Breast epithelium (tissue), 4 donors: Measurements from ENCODE around the gene DDX56. TPM values are rescaled to one million over a fixed set of nuclear protein-coding genes. Genes with fewer than 3 reads are reported as not detected.

Experiments
- DNase-seq, 2 donors: peaks; one replicate each; pipeline ENCODE4 v3.0.0-alpha.2; 2019; ENCODE audit warnings: low spot score in 2 of 2
- H3K27ac ChIP-seq, 2 donors: fragments of 200-600 bp; sonication (generic) in 1 of 2; one replicate each; pipeline ENCODE4 v1.5.1; 2016 to 2019; ENCODE audit warnings: mild to moderate bottlenecking in 1 of 2
- H3K27me3 ChIP-seq, 2 donors: fragments of 200-600 bp; sonication (generic) in 1 of 2; one replicate each; pipeline versions ENCODE4 v1.5.1 to v1.6.0; 2017 to 2019; ENCODE audit warnings: control low read depth in 1 of 2, mild to moderate bottlenecking in 1 of 2
- H3K36me3 ChIP-seq: fragments of 200-600 bp; one replicate; pipeline ENCODE4 v1.5.1; 2019
- H3K4me1 ChIP-seq, 2 donors: fragments of 200-600 bp; sonication (generic); one replicate each; pipeline ENCODE4 v1.5.1; 2016 to 2019; ENCODE audit warnings: control low read depth in 1 of 2
- H3K4me3 ChIP-seq, 3 donors: fragments of 200-600 bp; sonication (generic); 1 replicate in 2 of 3; 2 replicates in 1 of 3; pipeline ENCODE4 v1.5.1; 2016 to 2019; ENCODE audit warnings: mild to moderate bottlenecking in 3 of 3, moderate library complexity in 2 of 3
- H3K9me3 ChIP-seq, 2 donors: fragments of 200-600 bp; sonication (generic) in 1 of 2; one replicate each; pipeline ENCODE4 v1.5.1; 2016 to 2019; ENCODE audit warnings: control low read depth in 1 of 2
- CTCF ChIP-seq, 3 donors: fragments of 450-650 bp; IDR thresholded peaks; one replicate each; pipeline ENCODE4 v1.5.1; 2016 to 2017; ENCODE audit warnings: antibody characterized with exemption in 3 of 3, mild to moderate bottlenecking in 3 of 3, moderate library complexity in 3 of 3
- POLR2A ChIP-seq: fragments of 450-650 bp; IDR thresholded peaks from one replicate; pipeline ENCODE4 v1.6.1; 2016; ENCODE audit warnings: antibody characterized with exemption, mild to moderate bottlenecking, moderate library complexity
- POLR2AphosphoS5 ChIP-seq, 3 donors: sonication (generic); formaldehyde crosslinking; IDR thresholded peaks; one replicate each; pipeline ENCODE4 v1.6.1; 2017; ENCODE audit warnings: antibody characterized with exemption in 3 of 3
- intact Hi-C: fragments of 100-400 bp; cut with DNase I; formaldehyde crosslinking; loops from one replicate; pipeline ENCODE4 v1.15.1; 2023; ENCODE audit warnings: low total_unique reads
- total RNA-seq, 3 donors: library from RNA; depleted of rRNA; stranded (reverse); fragments of >200 nt; gene quantifications; one replicate each; pipeline ENCODE4 v1.1.0, GENCODE V29; 2016

Gene DDX56
- total RNA-seq, 3 donors from 2014 or later = 48.6 to 61.9 (median 61.8) TPM

- Histone ChIP-seq H3K4me3 (no peak overlapping the region), H3K36me3 (no peaks in the 10 kb centered on the region), H3K4me1 (no peaks in the 10 kb centered on the region), H3K27ac (peak overlapping the region in 1 of 2 donors; percentile 45), H3K9me3 (no peaks in the 10 kb centered on the region), H3K27me3 (no peaks in the 10 kb centered on the region)
- TF ChIP-seq CTCF (IDR thresholded peaks at IDR 0.05) = no peak
- TF ChIP-seq POLR2AphosphoS5 (IDR thresholded peaks at IDR 0.05) = no peak
- TF ChIP-seq POLR2A = no peak
- no peak for DNase-seq
- intact Hi-C loops = no loop called here
Observed at GRCh38 chr7:44618753-44619152, 45.0 kb upstream of the DDX56 start.

- Histone ChIP-seq H3K4me1 (no peaks in the 10 kb centered on the region), H3K36me3 (no peaks in the 10 kb centered on the region), H3K27ac (peak overlapping the region in 1 of 2 donors; percentile 45), H3K4me3 (no peak overlapping the region), H3K27me3 (no peaks in the 10 kb centered on the region), H3K9me3 (no peaks in the 10 kb centered on the region)
- TF ChIP-seq POLR2A = no peak
- TF ChIP-seq CTCF (IDR thresholded peaks at IDR 0.05) = no peak
- no peak for TF ChIP-seq POLR2AphosphoS5 (IDR thresholded peaks at IDR 0.05)
- DNase-seq = no peak
- intact Hi-C loops = no loop called here
Observed at GRCh38 chr7:44618045-44618444, 44.3 kb upstream of the DDX56 start.

- DNase-seq = no peak
- H3K27ac ChIP-seq = no peak overlapping the region
Observed at GRCh38 chr7:44617225-44617890, 43.6 kb upstream of the DDX56 start.

GRCh38 chr7:44616545-44616944 is 42.8 kb upstream of the DDX56 start:
- Histone ChIP-seq H3K9me3 (no peaks in the 10 kb centered on the region), H3K36me3 (no peaks in the 10 kb centered on the region), H3K27me3 (no peaks in the 10 kb centered on the region), H3K27ac (no peak overlapping the region), H3K4me3 (no peak overlapping the region), H3K4me1 (no peaks in the 10 kb centered on the region)
- DNase-seq = no peak
- intact Hi-C loops = no loop called here
- no peak for TF ChIP-seq CTCF (IDR thresholded peaks at IDR 0.05)
- no peak for TF ChIP-seq POLR2AphosphoS5 (IDR thresholded peaks at IDR 0.05)
- TF ChIP-seq POLR2A = no peak

More at GRCh38 chr7:44617225-44617890, 43.6 kb upstream of the DDX56 start:
- H3K36me3 ChIP-seq = no peaks in the 10 kb centered on the region
- intact Hi-C loops = no loop called here
- no peaks in the 10 kb centered on the region for H3K9me3 ChIP-seq
- TF ChIP-seq POLR2A (no peak), CTCF (IDR thresholded peaks at IDR 0.05) (no peak), POLR2AphosphoS5 (IDR thresholded peaks at IDR 0.05) (no peak)
- H3K4me1 ChIP-seq = no peaks in the 10 kb centered on the region
- no peak overlapping the region for H3K4me3 ChIP-seq
- H3K27me3 ChIP-seq = no peaks in the 10 kb centered on the region

- H3K27me3 ChIP-seq = no peaks in the 10 kb centered on the region
- intact Hi-C loops = no loop called here
- H3K4me3 ChIP-seq = no peak overlapping the region
- H3K9me3 ChIP-seq = no peaks in the 10 kb centered on the region
- no peak for TF ChIP-seq CTCF (IDR thresholded peaks at IDR 0.05)
- TF ChIP-seq POLR2AphosphoS5 (IDR thresholded peaks at IDR 0.05) = no peak
- no peak for TF ChIP-seq POLR2A
- H3K4me1 ChIP-seq = no peaks in the 10 kb centered on the region
- no peaks in the 10 kb centered on the region for H3K36me3 ChIP-seq
- no peak for DNase-seq
- H3K27ac ChIP-seq = no peak overlapping the region
Observed at GRCh38 chr7:44615793-44616192, 42.1 kb upstream of the DDX56 start.
